GM19035 (cell line): ENCODE data around the gene BTBD3.

ENCODE experiments used
- ATAC-seq: cut with Tn5 transposase; IDR thresholded peaks from one replicate; pipeline ENCODE4 v1.9.1; 2021; ENCODE audit not compliant: unreplicated experiment

BTBD3 gene

GRCh38 chr20:11965602-11966001, 47.9 kb downstream of the BTBD3 start:
- no peak for ATAC-seq

GRCh38 chr20:11966186-11966585, 48.5 kb downstream of the BTBD3 start:
- ATAC-seq = no peak

- ATAC-seq = no peak
Measured at GRCh38 chr20:11970243-11970836, 52.6 kb downstream of the BTBD3 start.

GRCh38 chr20:11972478-11972877, 54.8 kb downstream of the BTBD3 start:
- no peak for ATAC-seq
